NCI-H748 treated with DMSO at 0.1 percent for 48 hours (cell line): ENCODE results near the gene DACT2.
"Not testable (repeated sequence)": the region's sequence is repeated elsewhere in the genome, so short reads cannot be mapped to it uniquely, and the experiment has no call there.

Source experiments
- DNase-seq: peaks from one replicate; lab custom pipeline; 2025; lab: John Stamatoyannopoulos, UW

The DACT2 gene

GRCh38 chr6:168318579-168319278 lies 848 bp downstream of the DACT2 start:
- DNase-seq = no peak

DNA sequence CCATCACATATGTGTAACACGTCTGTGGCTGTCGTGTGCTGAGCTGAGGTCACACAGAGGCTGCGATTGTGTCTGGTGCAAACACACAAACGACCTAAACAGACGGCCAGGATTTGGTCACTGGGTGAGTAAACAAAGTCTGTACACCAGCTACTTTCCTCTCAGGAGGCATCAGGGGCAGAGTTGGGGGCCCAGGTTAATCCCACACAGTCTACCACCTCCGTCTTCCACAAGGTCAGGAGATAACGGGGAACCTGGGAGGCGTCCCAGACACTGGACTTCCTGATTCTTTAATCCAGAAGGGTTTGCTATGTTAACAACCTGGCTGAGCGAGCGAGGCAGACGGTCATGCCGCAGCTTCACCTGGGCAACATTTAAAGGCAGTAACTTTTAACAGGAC lies 1.5 kb downstream of the DACT2 start:
- no peak for DNase-seq

DNA sequence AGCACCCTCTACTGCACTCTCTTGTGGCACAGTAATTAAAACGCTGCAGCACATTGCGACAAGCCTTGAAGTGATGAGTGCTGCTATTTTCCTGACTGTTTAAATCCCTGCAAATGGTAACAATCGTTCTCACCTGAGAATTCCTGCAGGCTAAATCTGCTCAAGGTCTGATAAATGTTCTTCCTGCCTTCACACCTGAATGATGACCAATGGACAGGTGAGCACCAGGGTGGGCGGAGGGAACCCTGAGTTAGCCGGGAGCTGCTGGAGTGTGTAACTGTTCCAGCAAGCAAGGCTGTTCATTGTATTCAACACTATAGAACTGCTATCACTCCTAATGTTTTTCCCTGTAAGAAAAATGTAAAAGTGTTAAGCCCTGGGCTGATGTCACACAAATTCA lies 4.0 kb downstream of the DACT2 start:
- no peak for DNase-seq

GRCh38 chr6:168314948-168315347 lies 4.6 kb downstream of the DACT2 start:
- DNase-seq = no peak

DNA sequence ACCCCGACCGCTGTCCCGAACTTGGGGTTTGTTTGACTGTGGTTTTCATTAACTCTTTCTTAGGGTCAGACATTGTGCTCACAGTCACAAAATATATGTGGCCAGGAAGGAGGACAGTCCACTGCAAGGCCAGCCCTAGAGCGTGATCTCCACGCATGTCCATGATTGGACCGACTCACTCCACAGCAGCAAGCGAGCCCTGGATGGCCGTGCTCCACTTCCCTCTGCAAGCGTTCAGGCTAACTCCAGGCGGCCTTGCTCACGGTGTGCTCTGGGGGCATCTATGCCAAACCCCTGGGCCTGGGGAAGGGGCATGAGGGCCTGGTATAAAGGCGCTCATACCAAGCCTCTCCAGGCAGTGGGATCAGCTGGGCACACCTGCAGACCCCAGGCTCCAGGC lies 5.6 kb downstream of the DACT2 start:
- no peak for DNase-seq

- DNase-seq = no peak
Observed at GRCh38 chr6:168313431-168314011, 6.1 kb downstream of the DACT2 start.

DNA sequence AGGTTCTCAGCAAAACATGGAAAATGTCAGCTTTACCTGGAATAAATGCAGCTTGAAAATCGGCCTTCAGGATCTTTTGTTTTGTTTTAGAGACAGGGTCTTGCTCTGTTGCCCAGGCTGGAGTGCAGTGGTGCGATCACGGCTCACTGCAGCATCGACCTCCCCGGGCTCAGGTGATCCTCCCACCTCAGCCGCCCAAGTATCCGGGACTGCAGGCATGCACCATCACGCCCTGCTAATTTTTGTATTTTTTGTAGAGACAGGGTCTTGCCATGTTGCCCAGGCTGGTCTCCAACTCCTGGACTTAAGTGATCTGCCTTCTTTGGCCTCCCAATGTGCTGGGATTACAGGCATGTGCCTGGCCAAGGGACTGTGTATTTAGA lies 7.5 kb downstream of the DACT2 start:
- DNase-seq = not testable (repeated sequence)

GRCh38 chr6:168311410-168312124 lies 8.0 kb downstream of the DACT2 start:
- DNase-seq = no peak

DNA sequence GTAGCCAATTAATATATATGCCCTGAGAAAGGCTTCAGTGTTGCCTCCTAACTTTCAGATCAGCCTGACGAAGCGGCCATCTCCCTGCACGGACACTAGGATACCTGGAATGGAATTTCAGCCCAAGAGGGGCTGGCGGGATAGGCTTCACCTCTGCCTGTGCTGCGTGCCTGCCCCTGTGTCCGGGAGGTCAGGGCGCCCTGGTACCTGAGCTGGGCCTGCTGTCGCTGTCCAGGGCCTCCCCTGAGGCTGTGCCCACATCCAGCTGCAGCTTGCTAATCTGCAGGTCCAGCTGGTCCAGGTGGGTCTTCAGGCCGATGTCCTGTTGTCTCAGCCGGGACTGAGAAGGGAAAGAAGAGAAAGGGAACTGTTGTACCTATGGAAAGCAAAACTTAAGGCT lies 8.6 kb downstream of the DACT2 start:
- DNase-seq = no peak

GRCh38 chr6:168310403-168310802 lies 9.2 kb downstream of the DACT2 start:
- no peak for DNase-seq

DNA sequence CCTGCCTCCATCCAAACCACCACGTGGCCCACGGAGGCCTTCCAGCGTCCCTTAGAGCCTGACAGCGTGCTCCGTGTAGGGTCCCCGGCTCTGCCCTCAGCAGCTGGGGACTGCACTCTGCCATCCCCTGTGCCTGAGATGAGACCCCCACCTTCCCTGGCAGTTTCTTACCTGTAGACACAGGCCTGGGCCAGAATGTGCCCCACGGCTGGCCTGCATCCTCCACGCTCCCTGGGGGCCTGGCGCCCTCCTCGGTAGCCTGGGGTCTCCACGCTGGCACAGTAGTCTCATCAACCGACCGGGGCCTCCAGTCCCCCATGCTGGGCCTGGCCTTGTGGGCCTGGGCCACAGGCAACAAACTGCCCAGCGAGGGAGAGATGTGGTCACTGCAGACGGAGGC lies 9.6 kb downstream of the DACT2 start:
- no peak for DNase-seq

- no peak for DNase-seq
Observed at GRCh38 chr6:168309183-168309582, 10.4 kb downstream of the DACT2 start.

DNA sequence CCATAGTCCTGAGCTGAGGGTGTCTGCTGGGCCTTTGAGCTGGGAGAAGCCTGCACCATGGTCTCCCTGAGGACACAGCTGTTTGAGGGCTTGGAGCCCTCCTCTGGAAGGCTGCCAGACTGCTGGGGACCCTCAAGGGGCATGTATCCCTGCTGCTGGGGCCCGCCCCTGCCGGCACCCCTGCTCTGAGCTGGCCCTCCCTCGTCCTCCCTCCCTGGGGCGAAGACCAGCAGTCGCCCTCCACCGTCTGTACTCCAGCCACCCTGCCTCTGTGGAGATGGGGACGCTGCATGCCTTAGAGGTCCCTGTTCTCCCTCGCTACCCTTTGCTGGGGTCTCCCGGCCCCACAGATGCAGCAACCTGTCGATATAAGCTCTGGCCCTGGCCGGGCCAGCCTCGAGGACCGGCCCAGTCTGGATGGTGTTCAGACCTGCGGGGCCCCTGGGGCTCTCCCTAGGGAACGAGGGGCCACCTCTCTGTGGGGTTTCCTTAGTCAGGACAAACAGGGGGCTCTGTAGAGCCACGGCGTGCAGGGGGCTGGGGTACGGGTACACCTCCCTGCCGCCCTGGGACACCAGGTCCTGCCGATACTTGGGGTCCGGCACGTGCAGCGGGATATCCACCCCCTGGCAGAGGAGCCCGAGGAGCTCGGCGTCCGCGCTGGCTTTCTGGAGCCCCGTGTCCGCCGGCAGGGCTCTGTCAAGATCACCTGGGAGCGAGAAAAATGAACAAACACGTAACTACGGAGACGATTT lies 11.0 kb downstream of the DACT2 start:
- no peak for DNase-seq

GRCh38 chr6:168307695-168308021 lies 11.9 kb downstream of the DACT2 start:
- no peak for DNase-seq

- DNase-seq = no peak
Observed at GRCh38 chr6:168307015-168307694, 12.4 kb downstream of the DACT2 start.

DNA sequence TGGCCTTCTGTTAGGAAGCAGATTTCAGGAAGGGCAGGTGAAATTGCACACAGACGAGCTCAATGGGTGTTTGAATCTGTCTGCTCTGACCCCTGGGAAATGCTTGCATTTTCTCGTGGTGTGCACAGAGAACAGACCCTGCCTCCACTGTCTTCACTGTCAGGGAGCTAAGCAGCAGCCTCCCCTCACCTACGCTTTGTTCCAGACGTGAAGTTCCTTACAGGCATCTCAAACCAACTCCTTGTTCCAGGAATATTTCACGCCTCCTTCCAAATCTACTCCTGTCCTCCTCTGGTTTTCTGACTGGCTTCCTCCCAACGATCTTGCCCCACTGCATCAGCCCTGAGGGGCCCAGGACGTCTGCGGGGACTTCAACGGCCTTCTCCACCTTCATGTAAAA lies 13.7 kb downstream of the DACT2 start:
- no peak for DNase-seq

GRCh38 chr6:168305096-168305749 lies 14.4 kb downstream of the DACT2 start:
- DNase-seq = no peak

- DNase-seq = no peak
Observed at GRCh38 chr6:168304752-168305015, 14.9 kb downstream of the DACT2 start.

GRCh38 chr6:168303982-168304751 lies 15.4 kb downstream of the DACT2 start:
- no peak for DNase-seq

DNA sequence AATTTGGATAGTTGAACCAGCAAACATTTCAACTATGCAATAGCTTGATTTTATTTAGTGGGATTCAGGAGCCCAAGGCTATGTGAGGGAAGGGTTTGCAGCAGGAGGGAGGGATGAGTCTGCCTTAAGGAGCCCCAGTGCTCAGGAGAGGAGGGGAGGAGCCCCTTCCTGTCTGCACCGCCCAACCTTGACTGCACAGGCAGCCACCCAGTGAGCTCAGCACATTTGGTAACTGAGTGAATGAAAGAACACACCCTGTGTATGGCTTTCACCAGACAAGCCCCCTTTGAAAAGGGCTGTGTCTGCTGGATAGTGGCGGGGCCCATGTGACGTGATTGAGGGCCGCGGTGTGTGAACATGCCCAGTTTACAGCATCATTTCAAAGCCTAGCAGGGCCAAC lies 17.0 kb downstream of the DACT2 start:
- DNase-seq = no peak

GRCh38 chr6:168301648-168302398 lies 17.8 kb downstream of the DACT2 start:
- no peak for DNase-seq
